Mesenchymal stem cell (in vitro differentiated cells and primary cell): ENCODE data around the gene MAN1C1.

Experiments used
- DNase-seq: peaks from one replicate; pipeline ENCODE4 v3.0.0-alpha.2; 2013
- H2AFZ ChIP-seq: one replicate; pipeline ENCODE4 v1.6.1; 2013; ENCODE audit warnings: low read depth, mild to moderate bottlenecking, control low read depth, inconsistent platforms, low read length, moderate library complexity
- H2AK5ac ChIP-seq: 2 replicates; pipeline ENCODE4 v1.6.1; 2013; ENCODE audit warnings: low read length, moderate library complexity, mild to moderate bottlenecking, inconsistent platforms; ENCODE audit not compliant: severe bottlenecking
- H2BK120ac ChIP-seq: one replicate; pipeline ENCODE4 v1.6.1; 2013; ENCODE audit warnings: low read depth, mild to moderate bottlenecking, inconsistent platforms, low read length, moderate library complexity
- H2BK12ac ChIP-seq, 2 experiments: one replicate each; pipeline ENCODE4 v1.6.1; 2013; ENCODE audit warnings: inconsistent platforms in 2 of 2, low read length in 2 of 2, mild to moderate bottlenecking in 2 of 2, moderate library complexity in 2 of 2, control low read depth in 1 of 2
- H2BK15ac ChIP-seq: one replicate; pipeline ENCODE4 v1.6.1; 2013; ENCODE audit warnings: mild to moderate bottlenecking, low read depth, inconsistent platforms; ENCODE audit not compliant: poor library complexity, severe bottlenecking
- H2BK5ac ChIP-seq: 2 replicates; pipeline ENCODE4 v1.6.1; 2013; ENCODE audit warnings: low read depth, mild to moderate bottlenecking, low read length, control low read depth, inconsistent platforms; ENCODE audit not compliant: poor library complexity, severe bottlenecking
- H3K14ac ChIP-seq, 2 experiments: one replicate each; pipeline ENCODE4 v1.6.1; 2013; ENCODE audit warnings: inconsistent platforms in 2 of 2, low read length in 2 of 2, control low read depth in 1 of 2, mild to moderate bottlenecking in 1 of 2, moderate library complexity in 1 of 2
- H3K18ac ChIP-seq, 2 experiments: one replicate each; pipeline ENCODE4 v1.6.1; 2013; ENCODE audit warnings: inconsistent platforms in 2 of 2, low read length in 2 of 2, control low read depth in 1 of 2, low read depth in 1 of 2, mild to moderate bottlenecking in 1 of 2
- H3K23ac ChIP-seq, 2 experiments: one replicate each; pipeline ENCODE4 v1.6.1; 2013; ENCODE audit warnings: inconsistent platforms in 2 of 2, low read length in 2 of 2, mild to moderate bottlenecking in 2 of 2, moderate library complexity in 2 of 2, control low read depth in 1 of 2
- H3K27ac ChIP-seq: 2 replicates; pipeline ENCODE4 v1.5.1; 2013; ENCODE audit warnings: mild to moderate bottlenecking, moderate library complexity, low read length, control low read depth, inconsistent platforms; ENCODE audit not compliant: poor library complexity, severe bottlenecking
- H3K27me3 ChIP-seq, 2 experiments: 2 replicates each; pipeline versions ENCODE4 v1.6.1 to v1.7.0; 2013; ENCODE audit warnings: low read length in 2 of 2, mild to moderate bottlenecking in 2 of 2, moderate library complexity in 2 of 2, control low read depth in 1 of 2, inconsistent platforms in 1 of 2; ENCODE audit not compliant: control insufficient read depth in 1 of 2, insufficient read depth in 1 of 2
- H3K36me3 ChIP-seq, 2 experiments: 2 replicates each; pipeline versions ENCODE4 v1.6.1 to v1.7.0; 2013; ENCODE audit warnings: low read length in 2 of 2, control low read depth in 1 of 2, inconsistent platforms in 1 of 2, low read depth in 1 of 2, mild to moderate bottlenecking in 1 of 2; ENCODE audit not compliant: insufficient read depth in 2 of 2, control insufficient read depth in 1 of 2
- H3K4ac ChIP-seq, 2 experiments: one replicate each; pipeline ENCODE4 v1.6.1; 2013; ENCODE audit warnings: inconsistent platforms in 2 of 2, low read length in 2 of 2, mild to moderate bottlenecking in 2 of 2, moderate library complexity in 2 of 2, control low read depth in 1 of 2, low read depth in 1 of 2
- H3K4me1 ChIP-seq: 2 replicates; pipeline ENCODE4 v1.6.1; 2013; ENCODE audit warnings: low read depth, low read length, control low read depth; ENCODE audit not compliant: control insufficient read depth, insufficient read depth
- H3K4me2 ChIP-seq: 2 replicates; pipeline ENCODE4 v1.6.1; 2013; ENCODE audit warnings: low read length, mild to moderate bottlenecking, inconsistent platforms; ENCODE audit not compliant: poor library complexity, severe bottlenecking
- H3K4me3 ChIP-seq, 2 experiments: 2 replicates each; pipeline versions ENCODE4 v1.5.1 to v1.7.0; 2013; ENCODE audit warnings: low read length in 2 of 2, mild to moderate bottlenecking in 2 of 2, control low read depth in 1 of 2, low read depth in 1 of 2; ENCODE audit not compliant: insufficient read depth in 1 of 2
- H3K79me1 ChIP-seq: replicated peaks from 2 replicates; pipeline ENCODE4 v1.6.1; 2013; ENCODE audit warnings: mild to moderate bottlenecking, control low read depth, low read length, inconsistent platforms; ENCODE audit not compliant: poor library complexity, severe bottlenecking
- H3K9ac ChIP-seq: 2 replicates; pipeline ENCODE4 v1.7.0; 2013; ENCODE audit warnings: mild to moderate bottlenecking, low read length, moderate library complexity
- H3K9me3 ChIP-seq: 2 replicates; pipeline ENCODE4 v1.7.0; 2013; ENCODE audit warnings: mild to moderate bottlenecking, low read length; ENCODE audit not compliant: control insufficient read depth
- H4K8ac ChIP-seq: one replicate; pipeline ENCODE4 v1.6.1; 2013; ENCODE audit warnings: inconsistent platforms, mild to moderate bottlenecking, low read length, moderate library complexity
- H4K91ac ChIP-seq: one replicate; pipeline ENCODE4 v1.6.1; 2013; ENCODE audit warnings: mild to moderate bottlenecking, low read length, inconsistent platforms
- WGBS: methylation state at CpG from one replicate; pipeline ENCODE4 v1.1.7; 2013; ENCODE audit warnings: mixed read lengths; 5-methylcytosine and 5-hydroxymethylcytosine counted together

Gene MAN1C1

GRCh38 chr1:25774206-25774803, 157.7 kb downstream of the MAN1C1 start:
- Histone ChIP-seq H2BK120ac (no peak overlapping the region), H2AFZ (peak overlapping the region; percentile 32), H3K4me2 (no peak overlapping the region), H3K18ac (no peak overlapping the region), H2BK5ac (no peak overlapping the region), H2AK5ac (peak overlapping the region; percentile 58), H3K23ac (no peak overlapping the region), H4K91ac (no peak overlapping the region), H3K36me3 (peaks cover 6 to 78% of the 10 kb centered on the region in 2 experiments), H3K4ac (no peak overlapping the region), H3K4me3 (no peak overlapping the region), H4K8ac (no peak overlapping the region), H3K79me1 (no peaks in the 10 kb centered on the region), H2BK15ac (no peak overlapping the region), H3K27ac (no peak overlapping the region), H3K9me3 (no peaks in the 10 kb centered on the region), H2BK12ac (no peak overlapping the region), H3K27me3 (no peaks in the 10 kb centered on the region), H3K14ac (no peak overlapping the region), H3K4me1 (peaks cover 45% of the 10 kb centered on the region), H3K9ac (no peak overlapping the region)
- 88% methylated on average over 11 of the region's 13 CpGs for WGBS
- DNase-seq, result no peak

GRCh38 chr1:25774921-25775771, 158.6 kb downstream of the MAN1C1 start:
- no peaks in the 10 kb centered on the region for H3K27me3 ChIP-seq
- H3K4me3 ChIP-seq, result no peak overlapping the region
- no peak overlapping the region for H3K14ac ChIP-seq
- no peak overlapping the region for H3K4ac ChIP-seq
- peaks cover 3 to 83% of the 10 kb centered on the region in 2 experiments for H3K36me3 ChIP-seq
- peaks cover 41% of the 10 kb centered on the region for H3K4me1 ChIP-seq
- H4K8ac ChIP-seq, result no peak overlapping the region
- H3K23ac ChIP-seq, result no peak overlapping the region
- H2BK5ac ChIP-seq, result no peak overlapping the region
- no peak overlapping the region for H2AFZ ChIP-seq
- no peak overlapping the region for H2BK120ac ChIP-seq
- no peaks in the 10 kb centered on the region for H3K9me3 ChIP-seq
- no peak overlapping the region for H3K27ac ChIP-seq
- no peak overlapping the region for H3K18ac ChIP-seq
- H3K79me1 ChIP-seq, result no peaks in the 10 kb centered on the region
- H4K91ac ChIP-seq, result no peak overlapping the region
- no peak overlapping the region for H3K9ac ChIP-seq
- no peak overlapping the region for H2BK12ac ChIP-seq
- no peak overlapping the region for H3K4me2 ChIP-seq
- no peak overlapping the region for H2AK5ac ChIP-seq
- DNase-seq, result no peak
- WGBS, result 49% methylated on average over 16 of the region's 16 CpGs
- H2BK15ac ChIP-seq, result no peak overlapping the region

- Histone ChIP-seq H3K4me3 (no peak overlapping the region), H2AFZ (no peak overlapping the region), H3K23ac (no peak overlapping the region), H2BK120ac (no peak overlapping the region), H3K79me1 (no peaks in the 10 kb centered on the region), H3K4me1 (peaks cover 14% of the 10 kb centered on the region), H3K4me2 (no peak overlapping the region), H3K9me3 (no peaks in the 10 kb centered on the region), H3K27ac (no peak overlapping the region), H4K8ac (no peak overlapping the region), H3K27me3 (no peaks in the 10 kb centered on the region), H3K14ac (no peak overlapping the region), H4K91ac (no peak overlapping the region), H3K18ac (no peak overlapping the region), H2AK5ac (no peak overlapping the region), H3K4ac (no peak overlapping the region), H3K9ac (no peak overlapping the region), H3K36me3 (peaks cover 0 to 80% of the 10 kb centered on the region in 2 experiments), H2BK15ac (no peak overlapping the region), H2BK12ac (no peak overlapping the region), H2BK5ac (no peak overlapping the region)
- WGBS, result 55% methylated on average over 7 of the region's 8 CpGs
- no peak for DNase-seq
Observed at GRCh38 chr1:25779388-25779787, 162.8 kb downstream of the MAN1C1 start.

GRCh38 chr1:25779894-25780293, 163.3 kb downstream of the MAN1C1 start:
- H3K18ac ChIP-seq, result no peak overlapping the region

More at GRCh38 chr1:25779894-25780293, 163.3 kb downstream of the MAN1C1 start:
- no peak overlapping the region for H4K91ac ChIP-seq
- H2BK12ac ChIP-seq, result no peak overlapping the region
- H3K14ac ChIP-seq, result no peak overlapping the region
- no peak overlapping the region for H2AFZ ChIP-seq
- no peak overlapping the region for H2BK5ac ChIP-seq
- DNase-seq, result no peak
- peaks cover 0 to 80% of the 10 kb centered on the region in 2 experiments for H3K36me3 ChIP-seq
- H3K4me2 ChIP-seq, result no peak overlapping the region
- H4K8ac ChIP-seq, result no peak overlapping the region
- H3K4ac ChIP-seq, result no peak overlapping the region
- no peak overlapping the region for H2AK5ac ChIP-seq
- no peaks in the 10 kb centered on the region for H3K9me3 ChIP-seq
- H3K9ac ChIP-seq, result no peak overlapping the region
- WGBS, result 80% methylated on average over 1 of the region's 4 CpGs
- peaks cover 12% of the 10 kb centered on the region for H3K4me1 ChIP-seq
- no peak overlapping the region for H3K4me3 ChIP-seq
- H2BK120ac ChIP-seq, result no peak overlapping the region
- H2BK15ac ChIP-seq, result no peak overlapping the region
- no peaks in the 10 kb centered on the region for H3K27me3 ChIP-seq
- no peaks in the 10 kb centered on the region for H3K79me1 ChIP-seq
- no peak overlapping the region for H3K23ac ChIP-seq
- no peak overlapping the region for H3K27ac ChIP-seq
